Peyer's patch (tissue), 4 donors: ENCODE measurements around the gene ABCA5. TPM values are rescaled to one million over a fixed set of nuclear protein-coding genes. Genes with fewer than 3 reads are reported as not detected.

Source experiments
- DNase-seq, 3 donors: peaks; one replicate each; pipeline ENCODE4 v3.0.0-alpha.2; 2017 to 2019
- H3K27ac ChIP-seq, 4 donors: fragments of 200-600 bp; sonication (generic); one replicate each; pipeline ENCODE4 v1.5.1; 2016 to 2019
- H3K27me3 ChIP-seq, 2 donors: fragments of 200-600 bp; sonication (generic); one replicate each; pipeline ENCODE4 v1.5.1; 2019
- H3K36me3 ChIP-seq, 3 donors: fragments of 200-600 bp; sonication (generic); one replicate each; pipeline ENCODE4 v1.5.1; 2016 to 2019
- H3K4me1 ChIP-seq, 4 donors: fragments of 200-600 bp; sonication (generic); one replicate each; pipeline ENCODE4 v1.5.1; 2016 to 2019
- H3K4me3 ChIP-seq, 4 donors: fragments of 200-600 bp; sonication (generic); 1 replicate in 3 of 4; 2 replicates in 1 of 4; pipeline ENCODE4 v1.5.1; 2016 to 2019; ENCODE audit warnings: mild to moderate bottlenecking in 1 of 4
- H3K9me3 ChIP-seq, 4 donors: fragments of 200-600 bp; sonication (generic); one replicate each; pipeline ENCODE4 v1.5.1; 2016 to 2019; ENCODE audit warnings: mild to moderate bottlenecking in 1 of 4
- POLR2A ChIP-seq, 2 donors: fragments of 450-650 bp; IDR thresholded peaks; one replicate each; pipeline ENCODE4 v1.5.1; 2017; ENCODE audit warnings: antibody characterized with exemption in 2 of 2, mild to moderate bottlenecking in 2 of 2, moderate library complexity in 2 of 2
- total RNA-seq, 4 donors: library from RNA; depleted of rRNA; stranded (reverse); fragments of >200 nt; gene quantifications; one replicate each; pipeline ENCODE4 v1.1.0, GENCODE V29; 2016
- TF ChIP-seq, protein P1 (sequence below), 6 experiments: fragments of 450-650 bp in 4 of 6; fragments of 200-600 bp in 2 of 6; sonication (generic) in 1 of 6; IDR thresholded peaks; one replicate each; pipeline ENCODE4 v1.5.1; 2017 to 2019; ENCODE audit warnings: antibody characterized with exemption in 6 of 6, mild to moderate bottlenecking in 3 of 6, moderate library complexity in 1 of 6

The ABCA5 gene
- total RNA-seq, 4 donors from 2014 or later, result 25.6 to 239 (median 177) TPM

- peaks cover 0 to 10% (median 0%) of the 10 kb centered on the region in 3 donors for H3K36me3 ChIP-seq
- no peak for TF ChIP-seq POLR2A (IDR thresholded peaks at IDR 0.05)
- TF ChIP-seq, protein P1, sequence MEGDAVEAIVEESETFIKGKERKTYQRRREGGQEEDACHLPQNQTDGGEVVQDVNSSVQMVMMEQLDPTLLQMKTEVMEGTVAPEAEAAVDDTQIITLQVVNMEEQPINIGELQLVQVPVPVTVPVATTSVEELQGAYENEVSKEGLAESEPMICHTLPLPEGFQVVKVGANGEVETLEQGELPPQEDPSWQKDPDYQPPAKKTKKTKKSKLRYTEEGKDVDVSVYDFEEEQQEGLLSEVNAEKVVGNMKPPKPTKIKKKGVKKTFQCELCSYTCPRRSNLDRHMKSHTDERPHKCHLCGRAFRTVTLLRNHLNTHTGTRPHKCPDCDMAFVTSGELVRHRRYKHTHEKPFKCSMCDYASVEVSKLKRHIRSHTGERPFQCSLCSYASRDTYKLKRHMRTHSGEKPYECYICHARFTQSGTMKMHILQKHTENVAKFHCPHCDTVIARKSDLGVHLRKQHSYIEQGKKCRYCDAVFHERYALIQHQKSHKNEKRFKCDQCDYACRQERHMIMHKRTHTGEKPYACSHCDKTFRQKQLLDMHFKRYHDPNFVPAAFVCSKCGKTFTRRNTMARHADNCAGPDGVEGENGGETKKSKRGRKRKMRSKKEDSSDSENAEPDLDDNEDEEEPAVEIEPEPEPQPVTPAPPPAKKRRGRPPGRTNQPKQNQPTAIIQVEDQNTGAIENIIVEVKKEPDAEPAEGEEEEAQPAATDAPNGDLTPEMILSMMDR (IDR thresholded peaks at IDR 0.05), result no peak
- DNase-seq, result no peak
- H3K27ac ChIP-seq, result no peak overlapping the region
- H3K27me3 ChIP-seq, result no peaks in the 10 kb centered on the region
- H3K4me3 ChIP-seq, result no peak overlapping the region
- no peaks in the 10 kb centered on the region for H3K9me3 ChIP-seq
- no peaks in the 10 kb centered on the region for H3K4me1 ChIP-seq
These were observed 104.2 kb downstream of the ABCA5 start for GRCh38 chr17:69222707-69223258.

DNA sequence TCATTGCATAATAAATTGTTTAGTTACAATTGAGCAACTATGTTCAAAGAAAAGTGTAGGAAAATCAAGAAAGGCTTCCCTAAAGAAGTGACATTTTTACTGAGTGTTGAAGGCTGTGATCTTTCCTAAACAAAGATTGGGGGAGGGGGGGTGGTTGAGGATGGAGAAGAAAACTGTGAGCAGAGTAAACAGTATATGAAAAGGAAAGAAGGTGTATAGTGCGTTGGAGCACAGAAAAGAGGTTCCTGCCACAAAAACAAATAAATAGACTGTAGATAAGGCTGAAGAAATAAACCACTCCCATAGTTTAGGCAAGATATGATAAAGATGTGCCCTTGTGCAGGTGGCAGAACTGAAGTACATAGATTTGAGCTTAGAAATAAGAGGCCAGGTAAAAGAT, 106.8 kb downstream of the ABCA5 start:
- no peaks in the 10 kb centered on the region for H3K27me3 ChIP-seq
- H3K27ac ChIP-seq, result no peak overlapping the region
- no peaks in the 10 kb centered on the region for H3K4me1 ChIP-seq
- H3K36me3 ChIP-seq, result peaks cover 0 to 14% (median 0%) of the 10 kb centered on the region in 3 donors
- no peak overlapping the region for H3K4me3 ChIP-seq
- H3K9me3 ChIP-seq, result no peaks in the 10 kb centered on the region
- TF ChIP-seq, protein P1 (IDR thresholded peaks at IDR 0.05), result no peak
- DNase-seq, result no peak

DNA sequence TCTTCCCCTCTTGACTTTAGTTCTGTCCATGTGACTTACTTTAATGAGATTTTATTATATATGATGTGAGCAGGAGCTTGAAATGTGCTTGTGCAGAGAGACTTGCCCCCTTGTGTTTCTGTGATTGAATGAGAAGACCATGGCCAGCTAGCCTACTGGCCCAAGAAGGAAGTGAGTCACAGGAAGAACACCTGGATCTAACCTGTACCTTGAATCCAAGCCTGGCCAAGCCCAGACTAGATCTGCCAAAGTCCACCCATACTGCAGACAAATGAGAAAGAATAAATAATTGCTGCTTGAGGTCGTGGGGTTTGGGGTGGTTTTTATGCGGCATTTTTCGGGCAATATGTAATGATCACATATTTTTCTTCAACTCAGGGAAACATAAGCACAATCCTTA, 107.9 kb downstream of the ABCA5 start:
- Histone ChIP-seq H3K36me3 (peaks cover 0 to 14% (median 0%) of the 10 kb centered on the region in 3 donors), H3K9me3 (no peaks in the 10 kb centered on the region), H3K27ac (no peak overlapping the region), H3K4me1 (no peaks in the 10 kb centered on the region), H3K27me3 (no peaks in the 10 kb centered on the region), H3K4me3 (no peak overlapping the region)
- no peak for TF ChIP-seq POLR2A (IDR thresholded peaks at IDR 0.05)
- TF ChIP-seq, protein P1 (IDR thresholded peaks at IDR 0.05), result no peak
- no peak for DNase-seq

- H3K36me3 ChIP-seq, result peaks cover 0 to 4% (median 0%) of the 10 kb centered on the region in 3 donors
- H3K4me1 ChIP-seq, result no peaks in the 10 kb centered on the region
- no peak for DNase-seq
- no peaks in the 10 kb centered on the region for H3K9me3 ChIP-seq
- TF ChIP-seq POLR2A (IDR thresholded peaks at IDR 0.05), result no peak
- TF ChIP-seq, protein P1 (IDR thresholded peaks at IDR 0.05), result no peak
- no peaks in the 10 kb centered on the region for H3K27me3 ChIP-seq
- H3K27ac ChIP-seq, result no peak overlapping the region
- no peak overlapping the region for H3K4me3 ChIP-seq
These were observed 113.7 kb downstream of the ABCA5 start for GRCh38 chr17:69213059-69213813.

GRCh38 chr17:69208640-69209039, 118.3 kb downstream of the ABCA5 start:
- TF ChIP-seq, protein P1 (IDR thresholded peaks at IDR 0.05), result no peak
- no peak for TF ChIP-seq POLR2A (IDR thresholded peaks at IDR 0.05)
- Histone ChIP-seq H3K27me3 (no peaks in the 10 kb centered on the region), H3K36me3 (no peaks in the 10 kb centered on the region), H3K4me3 (no peak overlapping the region), H3K27ac (no peak overlapping the region), H3K9me3 (no peaks in the 10 kb centered on the region), H3K4me1 (no peaks in the 10 kb centered on the region)
- DNase-seq, result no peak
